Neural progenitor cell (in vitro differentiated cells): ENCODE results near the gene ACAA1. TPM values are rescaled to one million over a fixed set of nuclear protein-coding genes. Genes with fewer than 3 reads are reported as not detected.

Experiments used
- DNase-seq: peaks from one replicate; pipeline ENCODE4 v3.0.0-alpha.2; 2016; ENCODE audit warnings: low spot score
- H2AFZ ChIP-seq: fragments of 200-600 bp; sonication (generic); replicated peaks from 2 replicates; pipeline ENCODE4 v1.6.1; 2016; ENCODE audit warnings: antibody characterized with exemption
- H3F3A ChIP-seq: fragments of 200-600 bp; sonication (generic); 2 replicates; pipeline ENCODE4 v1.6.1; 2016; ENCODE audit warnings: antibody characterized with exemption, low read depth
- H3K27ac ChIP-seq: fragments of 200-600 bp; sonication (generic); 2 replicates; pipeline ENCODE4 v1.5.1; 2016; ENCODE audit warnings: mild to moderate bottlenecking
- H3K27me3 ChIP-seq: fragments of 200-600 bp; sonication (generic); 2 replicates; pipeline ENCODE4 v1.6.1; 2016; ENCODE audit warnings: mild to moderate bottlenecking, moderate library complexity
- H3K36me3 ChIP-seq: fragments of 200-600 bp; sonication (generic); 2 replicates; pipeline ENCODE4 v1.5.1; 2016
- H3K4me1 ChIP-seq: fragments of 200-600 bp; sonication (generic); 2 replicates; pipeline ENCODE4 v1.6.1; 2016; ENCODE audit warnings: mixed run types
- H3K4me2 ChIP-seq: fragments of 200-600 bp; sonication (generic); 2 replicates; pipeline ENCODE4 v1.6.1; 2016
- H3K4me3 ChIP-seq: fragments of 200-600 bp; sonication (generic); 2 replicates; pipeline ENCODE4 v1.5.1; 2016
- H3K79me2 ChIP-seq: fragments of 200-600 bp; sonication (generic); 2 replicates; pipeline ENCODE4 v1.6.1; 2016; ENCODE audit warnings: low read depth
- H3K9ac ChIP-seq: fragments of 200-600 bp; sonication (generic); 2 replicates; pipeline ENCODE4 v1.6.1; 2016
- H3K9me3 ChIP-seq: fragments of 200-600 bp; sonication (generic); 2 replicates; pipeline ENCODE4 v1.5.1; 2016; ENCODE audit warnings: low read depth
- H4K20me1 ChIP-seq: fragments of 200-600 bp; sonication (generic); 2 replicates; pipeline ENCODE4 v1.6.1; 2016; ENCODE audit warnings: low read depth
- H3K27ac Mint-ChIP-seq: 3 replicates; pipeline ENCODE4 v1.8.0; 2021; ENCODE audit warnings: mixed read lengths
- H3K27me3 Mint-ChIP-seq: 2 replicates; pipeline ENCODE4 v1.8.0; 2022; ENCODE audit warnings: low read depth, mild to moderate bottlenecking, inconsistent platforms, moderate library complexity, mixed read lengths; ENCODE audit not compliant: insufficient read depth
- H3K36me3 Mint-ChIP-seq: 3 replicates; pipeline ENCODE4 v1.8.0; 2021; ENCODE audit warnings: mixed read lengths
- H3K4me1 Mint-ChIP-seq: 3 replicates; pipeline ENCODE4 v1.8.0; 2021; ENCODE audit warnings: mixed read lengths
- H3K4me3 Mint-ChIP-seq: 3 replicates; pipeline ENCODE4 v1.8.0; 2021; ENCODE audit warnings: mild to moderate bottlenecking, moderate library complexity, mixed read lengths
- H3K9me3 Mint-ChIP-seq: 3 replicates; pipeline ENCODE4 v1.8.0; 2020; ENCODE audit warnings: mixed read lengths
- EZH2 ChIP-seq: fragments of 200-600 bp; sonication (generic); IDR thresholded peaks from 2 replicates; pipeline ENCODE4 v1.6.1; 2017; ENCODE audit warnings: antibody characterized with exemption, mild to moderate bottlenecking, moderate library complexity
- EZH2phosphoT487 ChIP-seq: fragments of 200-600 bp; sonication (generic); IDR thresholded peaks from 2 replicates; pipeline ENCODE4 v1.6.1; 2017; ENCODE audit warnings: antibody characterized with exemption
- total RNA-seq: library from RNA; depleted of rRNA; stranded (reverse); fragments of >200 nt; gene quantifications from 2 replicates; pipeline ENCODE4 v1.2.3, GENCODE V29; 2015; ENCODE audit warnings: low replicate concordance
- TF ChIP-seq, protein P1 (sequence below): fragments of 200-600 bp; sonication (generic); IDR thresholded peaks from 2 replicates; pipeline ENCODE4 v1.5.1; 2017; ENCODE audit warnings: antibody characterized with exemption, mild to moderate bottlenecking

ACAA1 gene
- total RNA-seq, 1 donor from 2014 or later, result 3.3 TPM

DNA sequence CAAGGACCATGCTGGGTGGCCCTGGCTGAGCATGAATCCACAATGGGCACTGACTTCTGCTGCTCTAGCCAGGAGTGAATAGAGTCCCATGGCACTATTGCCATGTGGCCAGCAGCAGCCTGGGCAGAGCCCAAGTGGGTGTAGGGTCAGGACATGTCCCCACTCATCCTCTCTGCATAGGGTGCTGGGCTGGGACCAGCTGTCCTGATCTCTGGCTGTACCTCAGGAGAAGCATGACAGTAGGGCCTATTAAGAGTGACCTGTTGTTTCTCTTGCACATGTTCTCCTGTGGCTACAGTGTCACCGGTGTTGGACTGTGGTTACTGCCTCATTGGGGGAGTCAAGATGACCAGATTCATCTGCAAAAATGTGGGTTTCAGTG lies 51.0 kb downstream of the ACAA1 start:
- H3K27me3 ChIP-seq, result no peaks in the 10 kb centered on the region
- Mint-ChIP-seq H3K27ac (no peak overlapping the region), H3K4me3 (no peak overlapping the region), H3K4me1 (peaks cover 5% of the 10 kb centered on the region), H3K36me3 (peaks cover 9% of the 10 kb centered on the region), H3K9me3 (peaks cover 20% of the 10 kb centered on the region), H3K27me3 (peaks cover 12% of the 10 kb centered on the region)
- H3K4me1 ChIP-seq, result no peaks in the 10 kb centered on the region
- H4K20me1 ChIP-seq, result no peaks in the 10 kb centered on the region
- no peak for DNase-seq
- no peaks in the 10 kb centered on the region for H3K36me3 ChIP-seq
- H3K9me3 ChIP-seq, result no peaks in the 10 kb centered on the region
- H3K4me3 ChIP-seq, result no peak overlapping the region
- H3K4me2 ChIP-seq, result no peak overlapping the region
- H3K27ac ChIP-seq, result no peak overlapping the region
- no peak overlapping the region for H3K9ac ChIP-seq
- TF ChIP-seq, protein P1, sequence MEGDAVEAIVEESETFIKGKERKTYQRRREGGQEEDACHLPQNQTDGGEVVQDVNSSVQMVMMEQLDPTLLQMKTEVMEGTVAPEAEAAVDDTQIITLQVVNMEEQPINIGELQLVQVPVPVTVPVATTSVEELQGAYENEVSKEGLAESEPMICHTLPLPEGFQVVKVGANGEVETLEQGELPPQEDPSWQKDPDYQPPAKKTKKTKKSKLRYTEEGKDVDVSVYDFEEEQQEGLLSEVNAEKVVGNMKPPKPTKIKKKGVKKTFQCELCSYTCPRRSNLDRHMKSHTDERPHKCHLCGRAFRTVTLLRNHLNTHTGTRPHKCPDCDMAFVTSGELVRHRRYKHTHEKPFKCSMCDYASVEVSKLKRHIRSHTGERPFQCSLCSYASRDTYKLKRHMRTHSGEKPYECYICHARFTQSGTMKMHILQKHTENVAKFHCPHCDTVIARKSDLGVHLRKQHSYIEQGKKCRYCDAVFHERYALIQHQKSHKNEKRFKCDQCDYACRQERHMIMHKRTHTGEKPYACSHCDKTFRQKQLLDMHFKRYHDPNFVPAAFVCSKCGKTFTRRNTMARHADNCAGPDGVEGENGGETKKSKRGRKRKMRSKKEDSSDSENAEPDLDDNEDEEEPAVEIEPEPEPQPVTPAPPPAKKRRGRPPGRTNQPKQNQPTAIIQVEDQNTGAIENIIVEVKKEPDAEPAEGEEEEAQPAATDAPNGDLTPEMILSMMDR, result no peak
- no peak for TF ChIP-seq EZH2
- no peak for TF ChIP-seq EZH2phosphoT487
- H2AFZ ChIP-seq, result no peak overlapping the region
- peaks cover 11% of the 10 kb centered on the region for H3F3A ChIP-seq
- no peaks in the 10 kb centered on the region for H3K79me2 ChIP-seq

- Histone ChIP-seq H2AFZ (no peak overlapping the region), H3K79me2 (no peaks in the 10 kb centered on the region), H3K4me3 (no peak overlapping the region), H3K27ac (no peak overlapping the region), H3K9ac (no peak overlapping the region), H3F3A (peaks cover 11% of the 10 kb centered on the region), H3K27me3 (no peaks in the 10 kb centered on the region), H3K4me2 (no peak overlapping the region), H3K4me1 (no peaks in the 10 kb centered on the region), H3K36me3 (no peaks in the 10 kb centered on the region), H3K9me3 (no peaks in the 10 kb centered on the region), H4K20me1 (no peaks in the 10 kb centered on the region)
- H3K27me3 Mint-ChIP-seq, result peaks cover 12% of the 10 kb centered on the region
- no peak overlapping the region for H3K27ac Mint-ChIP-seq
- H3K4me1 Mint-ChIP-seq, result peaks cover 7% of the 10 kb centered on the region
- H3K4me3 Mint-ChIP-seq, result no peak overlapping the region
- no peak for TF ChIP-seq EZH2phosphoT487
- TF ChIP-seq EZH2, result no peak
- TF ChIP-seq, protein P1, result no peak
- DNase-seq, result no peak
- peaks cover 21% of the 10 kb centered on the region for H3K9me3 Mint-ChIP-seq
- peaks cover 10% of the 10 kb centered on the region for H3K36me3 Mint-ChIP-seq
Observed at GRCh38 chr3:38085311-38085942, 51.5 kb downstream of the ACAA1 start.

DNA sequence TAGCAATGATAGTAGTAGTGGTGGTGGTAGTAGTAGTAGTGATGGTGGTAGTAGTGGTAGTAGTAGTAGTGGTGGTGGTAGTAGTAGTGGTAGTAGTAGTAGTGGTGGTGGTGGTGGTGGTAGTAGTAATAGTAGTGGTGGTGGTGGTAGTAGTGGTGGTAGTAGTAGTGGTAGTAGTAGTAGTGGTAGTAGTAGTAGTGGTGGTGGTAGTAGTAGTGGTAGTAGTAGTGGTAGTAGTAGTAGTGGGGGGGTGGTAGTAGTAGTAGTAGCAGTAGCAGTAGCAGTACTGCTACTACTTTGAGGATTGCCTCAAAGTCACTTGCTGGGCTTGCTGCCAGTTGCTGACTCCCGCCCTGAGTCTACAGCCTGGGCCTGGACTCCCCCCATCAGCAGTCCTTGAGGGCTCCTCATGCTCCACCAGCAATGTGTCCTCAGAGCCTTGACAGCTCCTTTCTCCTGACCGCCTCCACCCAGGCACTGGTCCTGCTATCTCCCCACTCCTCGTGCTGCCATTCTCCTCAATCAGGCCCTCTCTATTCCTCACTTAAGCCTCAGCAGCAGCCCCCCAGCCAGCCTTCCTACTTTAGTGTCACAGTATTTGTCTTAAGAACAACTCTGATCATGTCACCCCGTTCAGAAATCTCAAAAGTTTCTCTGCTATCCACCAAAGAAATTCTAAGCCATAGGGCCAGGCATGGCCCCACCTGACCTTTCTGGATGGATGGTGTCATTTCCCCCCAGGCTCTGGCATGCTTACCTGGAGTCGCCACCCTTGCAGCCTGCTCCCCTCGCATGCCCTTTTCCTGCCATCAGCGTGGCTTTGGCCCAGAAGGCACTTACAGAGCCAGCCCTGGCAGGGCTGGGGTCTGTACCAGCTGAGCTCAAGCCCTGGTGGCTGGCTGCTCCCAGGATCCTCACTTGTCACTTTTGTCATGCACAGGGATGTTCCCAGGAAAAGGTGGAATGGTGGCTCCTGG lies 52.3 kb downstream of the ACAA1 start:
- TF ChIP-seq EZH2 (no peak), EZH2phosphoT487 (no peak)
- TF ChIP-seq, protein P1, result no peak
- H3F3A ChIP-seq, result peaks cover 11% of the 10 kb centered on the region
- Mint-ChIP-seq H3K27me3 (peaks cover 12% of the 10 kb centered on the region), H3K4me3 (peak overlapping the region; percentile 68), H3K36me3 (peaks cover 11% of the 10 kb centered on the region), H3K27ac (peak overlapping the region; percentile 30), H3K9me3 (peaks cover 27% of the 10 kb centered on the region), H3K4me1 (peaks cover 10% of the 10 kb centered on the region)
- no peaks in the 10 kb centered on the region for H3K27me3 ChIP-seq
- no peak overlapping the region for H3K27ac ChIP-seq
- no peaks in the 10 kb centered on the region for H4K20me1 ChIP-seq
- no peak overlapping the region for H3K9ac ChIP-seq
- H3K36me3 ChIP-seq, result no peaks in the 10 kb centered on the region
- no peaks in the 10 kb centered on the region for H3K79me2 ChIP-seq
- H2AFZ ChIP-seq, result no peak overlapping the region
- H3K9me3 ChIP-seq, result no peaks in the 10 kb centered on the region
- no peaks in the 10 kb centered on the region for H3K4me1 ChIP-seq
- peak; percentile 21 for DNase-seq
- no peak overlapping the region for H3K4me2 ChIP-seq
- H3K4me3 ChIP-seq, result no peak overlapping the region
